Measurements from ENCODE around the gene RRAD.

DNA sequence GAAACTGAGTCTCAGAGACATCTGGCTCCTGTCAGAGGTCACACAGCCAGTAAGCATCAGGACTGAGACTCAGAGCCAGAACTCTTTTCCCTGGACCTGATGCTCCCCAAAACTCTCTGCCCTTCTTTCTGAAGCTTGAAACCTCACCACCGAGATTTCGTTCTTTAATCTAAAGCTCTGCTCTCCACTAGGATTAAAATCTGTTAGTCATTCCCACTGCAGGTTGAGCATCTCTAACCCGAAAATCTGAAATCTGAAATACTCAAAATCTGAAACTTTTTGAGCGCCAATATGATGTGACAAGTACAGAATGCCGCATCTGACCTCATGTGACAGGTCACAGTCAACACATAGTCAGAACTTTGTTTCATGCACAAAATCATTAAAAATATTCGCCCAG, 8.8 kb downstream of the RRAD start:
- TF ChIP-seq, protein P1, sequence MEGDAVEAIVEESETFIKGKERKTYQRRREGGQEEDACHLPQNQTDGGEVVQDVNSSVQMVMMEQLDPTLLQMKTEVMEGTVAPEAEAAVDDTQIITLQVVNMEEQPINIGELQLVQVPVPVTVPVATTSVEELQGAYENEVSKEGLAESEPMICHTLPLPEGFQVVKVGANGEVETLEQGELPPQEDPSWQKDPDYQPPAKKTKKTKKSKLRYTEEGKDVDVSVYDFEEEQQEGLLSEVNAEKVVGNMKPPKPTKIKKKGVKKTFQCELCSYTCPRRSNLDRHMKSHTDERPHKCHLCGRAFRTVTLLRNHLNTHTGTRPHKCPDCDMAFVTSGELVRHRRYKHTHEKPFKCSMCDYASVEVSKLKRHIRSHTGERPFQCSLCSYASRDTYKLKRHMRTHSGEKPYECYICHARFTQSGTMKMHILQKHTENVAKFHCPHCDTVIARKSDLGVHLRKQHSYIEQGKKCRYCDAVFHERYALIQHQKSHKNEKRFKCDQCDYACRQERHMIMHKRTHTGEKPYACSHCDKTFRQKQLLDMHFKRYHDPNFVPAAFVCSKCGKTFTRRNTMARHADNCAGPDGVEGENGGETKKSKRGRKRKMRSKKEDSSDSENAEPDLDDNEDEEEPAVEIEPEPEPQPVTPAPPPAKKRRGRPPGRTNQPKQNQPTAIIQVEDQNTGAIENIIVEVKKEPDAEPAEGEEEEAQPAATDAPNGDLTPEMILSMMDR (IDR thresholded peaks at IDR 0.05) = no peak
- no peak for TF ChIP-seq POLR2A (IDR thresholded peaks at IDR 0.05)
